ENCODE data around the gene ARAP1.

ARAP1 gene

GRCh38 chr11:72681226-72682153, 70.7 kb downstream of the ARAP1 start:
- DNase-seq (ENCODE audit: low read depth, low spot score) = no peak
- TF ChIP-seq, protein P1, sequence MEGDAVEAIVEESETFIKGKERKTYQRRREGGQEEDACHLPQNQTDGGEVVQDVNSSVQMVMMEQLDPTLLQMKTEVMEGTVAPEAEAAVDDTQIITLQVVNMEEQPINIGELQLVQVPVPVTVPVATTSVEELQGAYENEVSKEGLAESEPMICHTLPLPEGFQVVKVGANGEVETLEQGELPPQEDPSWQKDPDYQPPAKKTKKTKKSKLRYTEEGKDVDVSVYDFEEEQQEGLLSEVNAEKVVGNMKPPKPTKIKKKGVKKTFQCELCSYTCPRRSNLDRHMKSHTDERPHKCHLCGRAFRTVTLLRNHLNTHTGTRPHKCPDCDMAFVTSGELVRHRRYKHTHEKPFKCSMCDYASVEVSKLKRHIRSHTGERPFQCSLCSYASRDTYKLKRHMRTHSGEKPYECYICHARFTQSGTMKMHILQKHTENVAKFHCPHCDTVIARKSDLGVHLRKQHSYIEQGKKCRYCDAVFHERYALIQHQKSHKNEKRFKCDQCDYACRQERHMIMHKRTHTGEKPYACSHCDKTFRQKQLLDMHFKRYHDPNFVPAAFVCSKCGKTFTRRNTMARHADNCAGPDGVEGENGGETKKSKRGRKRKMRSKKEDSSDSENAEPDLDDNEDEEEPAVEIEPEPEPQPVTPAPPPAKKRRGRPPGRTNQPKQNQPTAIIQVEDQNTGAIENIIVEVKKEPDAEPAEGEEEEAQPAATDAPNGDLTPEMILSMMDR (IDR thresholded peaks at IDR 0.05; ENCODE audit: insufficient read depth, low read length, missing control alignments) = no peak
- CTCF ChIA-PET = interaction anchor here (0.7 to 10.0 kb wide), 14 partner anchors 8 to 497 kb away, joined by 3 to 116 read pairs (median 13); partner anchors contain the start of gene PDE2A
- POLR2A ChIA-PET = no interaction called here
- no peak overlapping the region for H3K4me3 ChIP-seq (ENCODE audit: low read depth, low read length)

DNA sequence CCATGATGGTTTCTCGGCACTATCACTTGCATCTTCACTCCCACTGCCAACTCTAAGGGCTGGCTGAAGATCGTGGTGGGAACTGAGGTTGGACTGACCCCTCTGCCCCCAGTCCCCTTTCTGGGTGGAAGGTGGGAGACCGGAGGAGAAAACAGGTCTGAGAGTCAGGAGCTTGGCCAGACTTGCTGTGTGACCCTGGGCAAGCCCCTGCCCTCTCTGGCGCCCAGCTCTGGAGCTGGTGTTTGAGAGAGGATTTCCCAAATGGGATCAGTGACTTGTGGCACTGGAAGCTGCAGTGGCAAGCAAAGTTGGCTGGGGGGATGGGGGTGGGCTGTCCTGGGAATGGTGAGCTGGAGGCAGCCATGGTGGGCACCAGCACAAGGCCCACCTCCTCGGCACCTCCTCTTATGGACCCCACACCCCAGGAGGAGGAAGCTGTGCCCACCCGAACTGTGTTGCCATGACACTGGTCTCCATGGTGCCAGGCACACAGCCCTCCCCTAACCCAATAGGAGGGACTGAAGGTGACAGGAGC, 71.5 kb downstream of the ARAP1 start:
- CTCF ChIA-PET = interaction anchor here (1.0 to 10.0 kb wide), 9 partner anchors 7 to 498 kb away, joined by 3 to 116 read pairs (median 33); partner anchors contain the start of gene PDE2A
- TF ChIP-seq, protein P1 (IDR thresholded peaks at IDR 0.05; ENCODE audit: insufficient read depth, low read length, missing control alignments) = no peak
- DNase-seq (ENCODE audit: low read depth, low spot score) = no peak
- H3K4me3 ChIP-seq (ENCODE audit: low read depth, low read length) = no peak overlapping the region
- POLR2A ChIA-PET = no interaction called here

DNA sequence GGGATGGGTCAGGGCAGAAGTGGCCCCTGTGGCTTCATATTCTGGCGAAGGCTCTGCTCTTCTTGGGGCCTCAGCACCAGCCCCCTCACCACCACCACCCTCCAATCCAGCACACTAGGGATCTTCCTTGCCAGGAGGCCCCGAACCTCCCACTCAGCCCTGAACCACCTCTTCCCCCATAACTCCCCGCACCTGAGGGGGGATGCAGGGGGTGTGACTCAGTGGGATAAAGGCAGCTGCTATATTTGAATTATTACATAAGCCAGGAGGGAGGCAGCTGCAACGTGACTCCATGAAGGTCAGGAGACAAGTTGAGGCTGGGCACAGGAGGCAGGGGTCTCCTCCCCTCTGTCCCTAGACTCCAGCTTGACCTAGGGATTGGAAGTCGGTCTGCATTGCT, 72.3 kb downstream of the ARAP1 start:
- DNase-seq (ENCODE audit: low read depth, low spot score) = no peak
- ChIA-PET POLR2A (no interaction called here), CTCF (interaction anchor here (0.9 to 10.0 kb wide), 8 partner anchors 6 to 499 kb away, joined by 3 to 116 read pairs (median 6); partner anchors contain the start of gene PDE2A)
- H3K4me3 ChIP-seq (ENCODE audit: low read depth, low read length) = no peak overlapping the region
- TF ChIP-seq, protein P1 (IDR thresholded peaks at IDR 0.05; ENCODE audit: insufficient read depth, low read length, missing control alignments) = no peak

DNA sequence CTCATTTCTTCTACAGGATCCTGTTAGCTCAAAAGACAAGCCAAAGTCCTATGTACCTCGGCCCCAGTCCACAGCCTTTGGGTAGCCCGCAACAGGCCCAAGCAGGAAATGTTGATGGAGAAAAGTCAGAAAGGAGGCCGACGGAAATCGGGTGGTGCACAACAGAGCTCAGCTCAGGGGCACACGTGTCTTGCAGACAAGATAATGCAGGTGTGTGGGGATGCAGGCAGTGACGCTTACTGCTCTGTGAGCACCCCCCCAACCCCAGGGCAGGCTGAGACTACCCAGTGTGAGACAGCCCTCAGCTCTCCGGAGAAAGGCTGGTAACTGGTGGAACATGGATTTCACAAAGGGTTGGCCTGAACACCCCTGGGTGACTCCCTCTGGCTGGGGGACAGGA, 73.7 kb downstream of the ARAP1 start:
- ChIA-PET POLR2A (no interaction called here), CTCF (interaction anchor here (2.2 to 10.0 kb wide), 3 partner anchors 10 to 209 kb away, joined by 7 to 116 read pairs (median 113); no protein-coding TSS in a partner anchor)
- no peak for DNase-seq (ENCODE audit: low read depth, low spot score)
- H3K4me3 ChIP-seq (ENCODE audit: low read depth, low read length) = no peak overlapping the region
- TF ChIP-seq, protein P1 (IDR thresholded peaks at IDR 0.05; ENCODE audit: insufficient read depth, low read length, missing control alignments) = no peak

DNA sequence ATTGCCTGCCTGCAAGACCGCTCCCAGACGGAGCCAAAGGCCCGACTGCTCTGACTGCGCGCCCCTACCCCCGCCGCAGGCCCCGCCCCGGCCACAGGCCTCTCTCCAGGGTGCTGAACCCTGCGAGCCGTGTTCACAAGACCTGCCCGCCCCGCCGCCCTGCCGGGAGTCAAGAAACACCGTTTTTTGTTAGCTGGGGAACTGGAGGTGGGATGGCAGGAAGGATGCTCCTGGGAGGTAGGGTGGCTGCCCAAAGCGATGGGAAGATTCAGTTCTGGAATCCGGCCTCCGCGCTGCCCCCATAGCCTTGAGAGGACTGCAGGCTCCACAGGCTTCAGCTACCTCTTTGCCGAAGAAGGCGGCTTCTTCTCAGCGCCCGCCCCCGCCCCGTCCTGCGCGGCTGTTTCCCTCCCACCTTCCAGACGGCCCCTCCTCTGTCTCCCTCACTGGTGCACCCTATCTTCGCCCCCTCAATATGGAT, 75.3 kb downstream of the ARAP1 start:
- no peak overlapping the region for H3K4me3 ChIP-seq (ENCODE audit: low read depth, low read length)
- TF ChIP-seq, protein P1 (IDR thresholded peaks at IDR 0.05; ENCODE audit: insufficient read depth, low read length, missing control alignments) = no peak
- ChIA-PET CTCF (interaction anchor here (0.8 to 2.9 kb wide), 7 partner anchors 8 to 206 kb away, joined by 3 to 14 read pairs (median 4); no protein-coding TSS in a partner anchor), POLR2A (no interaction called here)
- no peak for DNase-seq (ENCODE audit: low read depth, low spot score)

DNA sequence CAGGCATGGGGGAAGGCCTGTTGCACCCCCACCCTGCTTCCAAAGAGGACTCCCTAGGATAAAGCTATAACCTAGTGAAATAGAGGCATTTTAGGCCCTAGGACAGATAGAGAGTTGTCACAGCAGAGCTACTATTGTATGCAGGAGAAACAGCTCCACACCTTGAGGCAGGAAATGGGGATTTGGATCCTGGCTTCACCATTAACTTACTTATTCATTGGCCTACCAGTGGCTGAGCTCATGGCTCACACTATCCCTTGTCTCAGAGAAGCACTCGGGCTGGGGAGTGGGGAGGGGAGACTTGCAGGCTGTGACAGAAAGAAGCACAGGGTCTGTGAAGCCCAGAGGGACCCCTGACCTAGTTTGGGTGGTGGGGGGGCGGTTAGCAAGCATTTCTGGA, 77.0 kb downstream of the ARAP1 start:
- TF ChIP-seq, protein P1 (IDR thresholded peaks at IDR 0.05; ENCODE audit: insufficient read depth, low read length, missing control alignments) = no peak
- no peak overlapping the region for H3K4me3 ChIP-seq (ENCODE audit: low read depth, low read length)
- CTCF ChIA-PET = interaction anchor here (1.3 to 5.9 kb wide), 4 partner anchors 8 to 204 kb away, joined by 5 to 60 read pairs (median 10); no protein-coding TSS in a partner anchor
- DNase-seq (ENCODE audit: low read depth, low spot score) = no peak
- POLR2A ChIA-PET = no interaction called here

All from AG04449 (cell line).